Measurements from ENCODE around the gene MMS19.

GRCh38 chr10:97427571-97428179, 70.5 kb downstream of the MMS19 start:
- TF ChIP-seq CTCF (IDR thresholded peaks at IDR 0.05; ENCODE audit: borderline replicate concordance, extremely low read depth, low read length, poor library complexity, severe bottlenecking) (no peak), EZH2 (IDR thresholded peaks at IDR 0.05; ENCODE audit: borderline replicate concordance, low read depth, low read length, severe bottlenecking) (no peak)

Data from DND-41 (cell line).